ENCODE data around the gene GPLD1.

Gene GPLD1

DNA sequence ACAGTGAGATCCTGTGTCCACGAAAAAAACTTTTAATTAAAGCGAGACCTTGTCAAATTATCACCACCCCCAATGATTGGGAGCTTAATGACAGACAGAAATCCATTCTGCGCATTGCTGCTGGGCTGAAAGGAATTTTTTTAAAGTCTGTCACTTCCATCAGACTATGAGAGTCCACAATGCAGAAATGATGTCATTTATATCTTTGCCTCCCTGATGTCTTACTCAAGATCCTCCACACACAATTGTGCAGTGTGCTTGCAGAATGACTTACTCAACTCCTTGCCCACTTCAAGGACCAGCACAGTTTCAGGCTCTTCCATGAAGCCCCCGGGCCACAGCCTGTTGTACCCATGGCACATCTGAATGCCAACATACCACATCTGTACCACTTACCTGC is 41.0 kb downstream of the GPLD1 start:
- no peaks in the 10 kb centered on the region for H3K27me3 ChIP-seq (ENCODE audit: insufficient read depth, low read length, poor library complexity)
- H3K9ac ChIP-seq (ENCODE audit: low read depth, low read length): no peak overlapping the region
- no peaks in the 10 kb centered on the region for H4K20me1 ChIP-seq (ENCODE audit: insufficient read depth, low read length)
- H2AFZ ChIP-seq (ENCODE audit: low read depth, low read length): no peak overlapping the region
- no peak overlapping the region for H3K4me2 ChIP-seq (ENCODE audit: insufficient read depth, low read length)
- TF ChIP-seq EZH2 (IDR thresholded peaks at IDR 0.05; ENCODE audit: borderline replicate concordance, low read depth, low read length, severe bottlenecking): no peak
- TF ChIP-seq CTCF (IDR thresholded peaks at IDR 0.05; ENCODE audit: borderline replicate concordance, extremely low read depth, low read length, poor library complexity, severe bottlenecking): no peak
- DNase-seq: no peak
- no peaks in the 10 kb centered on the region for H3K79me2 ChIP-seq (ENCODE audit: insufficient read depth, low read length)
- H3K4me1 ChIP-seq (ENCODE audit: insufficient read depth, low read length): peaks cover 8% of the 10 kb centered on the region
- no peaks in the 10 kb centered on the region for H3K36me3 ChIP-seq (ENCODE audit: insufficient read depth, low read length)
- H3K27ac ChIP-seq (ENCODE audit: low read length): no peak overlapping the region
- H3K4me3 ChIP-seq (ENCODE audit: low read depth in 1 of 2, low read length in 2 of 2): no peak overlapping the region
- ATAC-seq (ENCODE audit: insufficient read depth, low read depth): no peak
- no peaks in the 10 kb centered on the region for H3K9me3 ChIP-seq (ENCODE audit: insufficient read depth, low read length, severe bottlenecking)

GRCh38 chr6:24446670-24447069 is 42.7 kb downstream of the GPLD1 start:
- no peak for TF ChIP-seq CTCF (IDR thresholded peaks at IDR 0.05; ENCODE audit: borderline replicate concordance, extremely low read depth, low read length, poor library complexity, severe bottlenecking)
- no peak for TF ChIP-seq EZH2 (IDR thresholded peaks at IDR 0.05; ENCODE audit: borderline replicate concordance, low read depth, low read length, severe bottlenecking)
- Histone ChIP-seq H3K36me3 (ENCODE audit: insufficient read depth, low read length) (no peaks in the 10 kb centered on the region), H4K20me1 (ENCODE audit: insufficient read depth, low read length) (no peaks in the 10 kb centered on the region), H3K79me2 (ENCODE audit: insufficient read depth, low read length) (no peaks in the 10 kb centered on the region), H3K4me3 (ENCODE audit: low read depth in 1 of 2, low read length in 2 of 2) (no peak overlapping the region), H3K27ac (ENCODE audit: low read length) (no peak overlapping the region), H3K4me1 (ENCODE audit: insufficient read depth, low read length) (no peaks in the 10 kb centered on the region), H3K4me2 (ENCODE audit: insufficient read depth, low read length) (no peak overlapping the region), H2AFZ (ENCODE audit: low read depth, low read length) (no peak overlapping the region), H3K9me3 (ENCODE audit: insufficient read depth, low read length, severe bottlenecking) (no peaks in the 10 kb centered on the region), H3K27me3 (ENCODE audit: insufficient read depth, low read length, poor library complexity) (no peaks in the 10 kb centered on the region), H3K9ac (ENCODE audit: low read depth, low read length) (no peak overlapping the region)
- DNase-seq (no peak), ATAC-seq (ENCODE audit: insufficient read depth, low read depth) (no peak)

- H3K4me2 ChIP-seq (ENCODE audit: insufficient read depth, low read length): no peak overlapping the region
- H3K27me3 ChIP-seq (ENCODE audit: insufficient read depth, low read length, poor library complexity): no peaks in the 10 kb centered on the region
- no peaks in the 10 kb centered on the region for H3K36me3 ChIP-seq (ENCODE audit: insufficient read depth, low read length)
- no peak overlapping the region for H3K27ac ChIP-seq (ENCODE audit: low read length)
- H3K4me1 ChIP-seq (ENCODE audit: insufficient read depth, low read length): no peaks in the 10 kb centered on the region
- DNase-seq (no peak), ATAC-seq (ENCODE audit: insufficient read depth, low read depth) (no peak)
- no peak overlapping the region for H2AFZ ChIP-seq (ENCODE audit: low read depth, low read length)
- no peak overlapping the region for H3K4me3 ChIP-seq (ENCODE audit: low read depth in 1 of 2, low read length in 2 of 2)
- H3K9me3 ChIP-seq (ENCODE audit: insufficient read depth, low read length, severe bottlenecking): no peaks in the 10 kb centered on the region
- no peak overlapping the region for H3K9ac ChIP-seq (ENCODE audit: low read depth, low read length)
- no peaks in the 10 kb centered on the region for H4K20me1 ChIP-seq (ENCODE audit: insufficient read depth, low read length)
- H3K79me2 ChIP-seq (ENCODE audit: insufficient read depth, low read length): no peaks in the 10 kb centered on the region
- TF ChIP-seq EZH2 (IDR thresholded peaks at IDR 0.05; ENCODE audit: borderline replicate concordance, low read depth, low read length, severe bottlenecking): no peak
- no peak for TF ChIP-seq CTCF (IDR thresholded peaks at IDR 0.05; ENCODE audit: borderline replicate concordance, extremely low read depth, low read length, poor library complexity, severe bottlenecking)
Measured at GRCh38 chr6:24445704-24446103, 43.7 kb downstream of the GPLD1 start.

DNA sequence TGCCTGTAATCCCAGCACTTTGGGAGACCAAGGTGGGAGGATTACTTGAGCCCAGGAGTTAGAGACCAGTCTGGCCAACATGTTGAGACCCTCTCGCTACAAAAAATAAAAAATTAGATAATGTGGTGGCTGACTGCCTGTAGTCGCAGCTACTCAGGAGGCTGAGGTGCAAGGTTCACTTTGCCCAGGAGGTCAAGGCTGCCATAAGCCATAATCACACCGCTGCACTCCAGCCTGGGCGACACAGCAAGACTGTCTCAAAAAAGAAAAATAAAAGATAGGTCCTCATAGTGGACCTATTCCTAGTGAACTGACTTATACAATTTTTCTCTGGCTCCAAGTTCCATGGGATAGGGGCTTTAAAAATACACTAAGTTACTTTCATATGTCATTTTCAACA is 44.8 kb downstream of the GPLD1 start:
- Histone ChIP-seq H3K27ac (ENCODE audit: low read length) (no peak overlapping the region), H3K36me3 (ENCODE audit: insufficient read depth, low read length) (no peaks in the 10 kb centered on the region), H3K9ac (ENCODE audit: low read depth, low read length) (no peak overlapping the region), H3K27me3 (ENCODE audit: insufficient read depth, low read length, poor library complexity) (no peaks in the 10 kb centered on the region), H4K20me1 (ENCODE audit: insufficient read depth, low read length) (no peaks in the 10 kb centered on the region), H3K4me2 (ENCODE audit: insufficient read depth, low read length) (no peak overlapping the region), H3K9me3 (ENCODE audit: insufficient read depth, low read length, severe bottlenecking) (no peaks in the 10 kb centered on the region), H2AFZ (ENCODE audit: low read depth, low read length) (no peak overlapping the region), H3K4me3 (ENCODE audit: low read depth in 1 of 2, low read length in 2 of 2) (no peak overlapping the region), H3K4me1 (ENCODE audit: insufficient read depth, low read length) (peaks cover 6% of the 10 kb centered on the region; the same call in 1 of the 2 replicates), H3K79me2 (ENCODE audit: insufficient read depth, low read length) (no peaks in the 10 kb centered on the region)
- ATAC-seq (ENCODE audit: insufficient read depth, low read depth) (no peak), DNase-seq (no peak)
- TF ChIP-seq EZH2 (IDR thresholded peaks at IDR 0.05; ENCODE audit: borderline replicate concordance, low read depth, low read length, severe bottlenecking): no peak
- no peak for TF ChIP-seq CTCF (IDR thresholded peaks at IDR 0.05; ENCODE audit: borderline replicate concordance, extremely low read depth, low read length, poor library complexity, severe bottlenecking)

Data from DND-41 (cell line).